Fibroblast of peridontal ligament (primary cell): ENCODE measurements around the gene RIT1.

Experiments
- DNase-seq: peaks from one replicate; pipeline ENCODE4 v3.0.0-alpha.2; 2010; ENCODE audit errors: extremely low read depth

The RIT1 gene

DNA sequence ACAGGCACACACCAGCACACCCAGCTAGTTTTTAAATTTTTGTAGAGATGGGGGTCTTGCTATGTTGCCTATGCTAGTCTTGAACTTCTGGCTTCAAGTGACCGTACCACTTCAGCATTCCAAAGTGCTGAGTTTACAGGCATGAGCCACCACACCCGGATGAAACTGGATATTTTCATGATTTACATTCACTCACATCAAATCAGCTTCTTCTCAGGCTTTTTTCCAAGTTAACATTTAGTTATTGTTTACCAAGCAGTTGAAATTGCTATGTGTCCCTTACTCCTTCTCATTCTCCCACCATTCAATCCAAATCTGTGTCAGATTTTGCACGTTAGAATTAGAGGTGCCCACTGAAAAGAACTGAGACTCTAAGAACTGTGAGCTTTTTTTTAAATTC lies 18.4 kb downstream of the RIT1 start:
- peak; percentile 89 for DNase-seq

DNA sequence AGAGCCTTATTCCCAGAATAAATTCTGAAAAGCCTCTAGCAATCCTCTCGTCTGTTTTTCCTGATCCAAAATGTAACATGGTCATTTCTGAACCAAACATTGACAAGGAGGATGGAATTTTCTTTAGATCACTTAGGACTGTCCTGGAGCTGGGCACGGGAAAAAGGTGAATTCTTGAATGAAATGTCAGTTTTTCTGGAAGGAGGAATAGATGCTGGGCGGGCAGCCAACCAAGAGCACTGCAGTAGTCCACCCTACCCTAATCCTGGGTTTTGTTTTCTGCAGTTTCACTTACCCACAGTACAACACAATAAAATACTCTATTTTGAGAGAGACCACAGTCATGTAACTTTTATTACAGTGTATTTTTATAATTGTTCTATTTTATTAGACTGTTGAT lies 20.9 kb downstream of the RIT1 start:
- DNase-seq: no peak

DNA sequence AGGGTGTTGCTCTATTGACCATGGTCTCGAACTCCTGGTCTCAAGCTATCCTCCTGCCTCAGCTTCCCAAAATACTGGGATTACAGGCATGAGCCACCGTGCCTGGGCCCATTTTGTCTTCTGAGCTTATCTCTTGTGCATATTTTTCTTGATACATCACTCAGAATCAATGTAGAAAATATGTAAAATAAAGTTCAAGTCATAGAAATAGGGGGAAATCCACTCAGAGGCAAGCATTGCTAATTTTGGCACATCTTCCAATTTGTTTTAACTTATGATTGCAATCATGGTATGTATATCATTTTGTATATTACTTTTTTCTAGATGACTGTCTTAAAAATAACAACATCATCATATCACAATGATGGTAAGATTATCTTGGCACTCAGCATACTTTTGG lies 21.6 kb downstream of the RIT1 start:
- peak; percentile 58 for DNase-seq

DNA sequence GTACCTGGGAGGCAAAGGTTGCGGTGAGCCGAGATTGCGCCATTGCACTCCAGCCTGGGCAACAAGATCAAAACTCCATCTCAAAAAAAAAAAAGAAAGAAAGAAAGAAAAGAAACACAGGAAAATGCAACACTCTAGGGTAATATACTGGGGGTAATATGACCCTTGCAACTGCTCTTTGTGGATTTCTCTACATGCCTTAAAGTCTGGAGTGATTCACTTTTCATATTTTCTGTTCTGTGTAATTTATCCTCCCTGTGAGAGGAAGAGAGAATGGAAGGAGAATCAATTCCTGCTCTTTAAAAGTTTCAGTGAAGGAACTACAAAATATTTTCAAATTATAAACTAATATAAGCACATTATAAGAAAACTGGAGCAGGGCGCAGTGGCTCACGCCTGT lies 22.7 kb downstream of the RIT1 start:
- DNase-seq: peak; percentile 77

DNA sequence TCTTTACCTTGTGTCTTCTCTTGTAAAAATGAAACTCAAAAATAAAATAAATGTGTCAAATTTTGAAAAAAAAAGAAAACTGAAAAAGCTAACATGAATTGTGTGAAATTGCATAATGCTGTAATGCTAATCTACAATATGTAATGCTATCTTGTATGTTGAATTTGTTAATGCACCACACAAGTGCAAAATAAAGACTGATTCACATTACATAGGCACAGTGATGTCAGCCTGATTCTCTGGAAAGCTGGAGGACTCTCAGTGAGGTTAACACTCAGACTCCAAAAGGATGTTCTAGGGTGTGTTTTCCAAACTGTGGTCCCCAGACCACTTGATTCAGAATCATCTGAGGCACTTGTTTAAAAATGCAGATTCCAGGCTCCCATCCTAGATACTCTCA lies 26.2 kb downstream of the RIT1 start:
- no peak for DNase-seq

GRCh38 chr1:155884031-155884960 lies 26.9 kb downstream of the RIT1 start:
- DNase-seq: no peak

GRCh38 chr1:155882766-155883165 lies 28.4 kb downstream of the RIT1 start:
- DNase-seq: no peak

GRCh38 chr1:155882235-155882634 lies 28.9 kb downstream of the RIT1 start:
- DNase-seq: no peak

DNA sequence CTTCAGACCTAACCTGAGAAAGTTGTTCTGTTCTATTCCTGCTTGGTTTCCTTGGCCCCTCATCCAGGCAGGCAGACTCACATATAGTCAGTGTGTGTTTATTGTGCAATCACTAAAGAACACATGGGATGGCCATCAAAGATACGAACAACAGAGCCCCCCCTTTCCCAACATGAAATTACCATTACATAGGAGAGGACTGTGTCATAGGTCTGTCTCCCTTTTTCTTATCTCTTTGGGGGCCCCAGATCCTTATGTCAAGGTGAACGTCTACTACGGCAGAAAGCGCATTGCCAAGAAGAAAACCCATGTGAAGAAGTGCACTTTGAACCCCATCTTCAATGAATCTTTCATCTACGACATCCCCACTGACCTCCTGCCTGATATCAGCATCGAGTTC lies 30.2 kb downstream of the RIT1 start:
- no peak for DNase-seq

GRCh38 chr1:155880251-155880650 lies 30.9 kb downstream of the RIT1 start:
- no peak for DNase-seq

DNA sequence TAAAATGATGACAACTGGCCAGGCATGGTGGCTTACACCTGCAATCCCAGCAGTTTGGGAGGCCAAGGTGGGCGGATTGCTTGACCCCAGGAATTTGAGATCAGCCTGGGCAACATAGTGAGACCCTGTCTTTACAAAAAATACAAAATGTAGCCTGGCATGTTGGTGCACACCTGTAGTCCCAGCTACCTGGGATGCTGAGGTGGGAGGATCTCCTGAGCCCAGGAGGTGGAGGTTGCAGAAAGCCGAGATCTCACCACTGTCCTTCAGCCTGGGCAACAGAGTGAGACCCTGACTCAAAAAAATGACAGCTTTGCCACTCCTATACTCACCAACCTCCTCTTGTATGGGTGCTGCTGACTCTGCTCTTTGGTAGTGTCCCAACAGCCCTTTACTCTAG lies 33.2 kb downstream of the RIT1 start:
- no peak for DNase-seq

GRCh38 chr1:155873860-155874259 lies 37.3 kb downstream of the RIT1 start:
- DNase-seq: peak; percentile 76

- DNase-seq: no peak
These were observed 38.6 kb downstream of the RIT1 start for GRCh38 chr1:155872527-155872926.

GRCh38 chr1:155871390-155871789 lies 39.8 kb downstream of the RIT1 start:
- DNase-seq: peak; percentile 58

DNA sequence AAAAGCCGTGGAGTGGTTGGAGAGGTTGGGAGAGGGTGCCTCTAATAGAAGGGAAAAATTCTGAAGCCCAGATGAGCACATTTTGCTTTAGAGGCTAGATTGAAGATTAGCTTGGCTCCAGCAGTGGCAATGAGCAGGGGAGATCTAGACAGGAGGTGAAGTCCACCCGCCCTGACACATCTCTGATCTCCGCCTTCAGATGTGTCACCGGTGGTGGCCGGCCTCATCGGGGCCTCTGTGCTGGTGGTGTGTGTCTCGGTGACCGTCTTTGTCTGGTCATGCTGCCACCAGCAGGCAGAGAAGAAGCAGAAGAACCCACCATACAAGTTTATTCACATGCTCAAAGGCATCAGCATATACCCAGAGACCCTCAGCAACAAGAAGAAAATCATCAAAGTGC lies 43.4 kb downstream of the RIT1 start:
- DNase-seq: no peak

DNA sequence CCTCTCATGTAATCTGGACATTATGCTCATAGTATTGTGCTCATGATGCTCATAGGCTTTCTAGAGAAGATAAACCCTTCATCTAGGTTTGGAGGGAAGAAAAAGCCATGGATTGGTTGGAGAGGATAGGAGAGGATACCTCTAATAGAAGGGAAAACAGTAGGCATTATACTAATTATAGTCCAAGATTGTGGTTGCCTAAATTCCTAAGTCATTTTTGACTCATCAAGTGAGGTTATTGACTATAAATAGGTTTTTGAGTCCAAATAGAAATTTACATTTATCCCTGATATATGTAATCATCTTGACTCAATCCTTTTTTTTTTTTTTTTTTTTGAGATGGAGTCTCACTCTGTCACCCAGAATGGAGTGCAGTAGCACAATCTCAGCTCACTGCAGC lies 46.8 kb downstream of the RIT1 start:
- DNase-seq: peak; percentile 41

- no peak for DNase-seq
These were observed 49.3 kb downstream of the RIT1 start for GRCh38 chr1:155861896-155862295.

- DNase-seq: peak; percentile 34
These were observed 50.1 kb downstream of the RIT1 start for GRCh38 chr1:155860970-155861510.

DNA sequence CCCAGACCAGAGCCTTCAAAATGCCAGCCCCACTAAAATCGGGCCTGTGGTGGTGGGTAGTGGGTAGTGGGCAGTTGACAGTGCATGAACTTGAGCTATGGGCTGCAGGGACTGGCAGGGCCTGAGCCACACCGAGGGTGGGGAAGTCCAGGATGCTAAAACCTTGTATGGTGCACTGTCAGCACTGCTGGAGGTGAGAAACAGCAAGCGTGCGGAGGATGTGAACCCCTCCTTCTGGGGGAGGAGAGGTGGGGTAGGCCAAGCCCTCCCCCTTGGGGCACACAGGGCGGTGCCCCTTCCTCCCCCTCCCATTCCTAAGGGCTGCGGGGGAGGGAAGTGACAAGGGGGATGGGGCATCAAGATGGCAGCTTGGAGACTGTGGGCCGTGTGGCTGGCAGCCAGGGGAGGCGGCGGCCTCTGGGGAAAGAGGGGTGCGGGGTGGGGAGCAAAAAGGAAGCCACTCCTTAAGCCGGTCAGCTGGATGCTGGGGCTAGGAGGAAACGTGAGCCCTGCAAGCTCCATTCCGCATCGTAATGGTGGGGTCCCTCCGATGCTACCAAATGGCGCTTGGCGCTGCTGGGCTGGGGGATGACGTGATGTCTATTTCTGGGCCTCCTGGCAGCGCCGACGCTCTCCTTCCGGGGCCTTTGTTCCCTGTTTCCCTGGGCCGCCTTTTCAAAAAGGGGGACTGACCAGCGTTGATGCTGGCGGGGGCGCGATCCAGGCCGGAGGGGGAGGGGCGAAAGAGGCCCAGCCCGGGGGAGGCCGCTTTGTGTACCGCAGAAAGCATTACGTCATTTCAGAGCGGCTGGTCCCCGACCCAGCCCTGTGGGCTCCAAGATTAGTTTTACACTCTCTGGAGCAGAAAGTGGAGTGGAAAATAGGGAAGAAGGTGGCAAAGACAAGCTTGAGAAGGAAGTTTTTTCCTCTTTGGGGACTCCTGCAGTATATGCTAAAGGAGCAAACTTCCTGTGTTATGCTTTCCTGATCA lies 51.0 kb downstream of the RIT1 start:
- peak; percentile 82 for DNase-seq

DNA sequence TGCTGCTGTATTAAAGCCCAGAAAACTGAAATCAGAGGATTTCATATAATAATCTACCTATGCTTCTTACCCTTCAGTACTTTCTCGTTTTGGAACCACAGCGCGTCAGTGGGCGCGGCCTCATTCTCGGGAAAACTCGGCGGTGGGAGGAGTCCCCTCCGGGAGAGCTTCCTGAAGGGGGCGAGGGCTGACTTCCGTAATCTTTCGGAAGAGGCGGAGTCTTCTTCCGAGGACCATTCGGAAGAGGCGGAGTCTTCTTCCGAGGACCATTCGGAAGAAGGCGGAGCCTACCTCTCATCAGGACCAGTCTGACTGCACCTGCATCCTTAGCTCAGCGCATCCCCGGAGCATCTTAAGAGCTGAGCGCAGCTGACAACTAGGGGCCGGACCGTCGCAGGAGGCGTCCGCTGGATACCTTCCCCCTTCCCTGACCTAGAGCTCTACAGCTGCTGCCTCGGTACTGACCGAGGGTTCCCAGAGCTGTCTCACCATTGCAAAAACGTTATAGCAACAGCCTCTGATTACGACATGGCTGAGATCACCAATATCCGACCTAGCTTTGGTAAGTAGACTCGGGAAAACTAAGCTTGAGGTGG lies 51.8 kb downstream of the RIT1 start, which contains the start of gene SYT11:
Gene SYT11, plus strand, starts transcription at position 334 of the 596 bp plus-strand sequence. Its CDS starts 195 bp downstream, at position 529.
- peak; percentile 96 for DNase-seq

DNA sequence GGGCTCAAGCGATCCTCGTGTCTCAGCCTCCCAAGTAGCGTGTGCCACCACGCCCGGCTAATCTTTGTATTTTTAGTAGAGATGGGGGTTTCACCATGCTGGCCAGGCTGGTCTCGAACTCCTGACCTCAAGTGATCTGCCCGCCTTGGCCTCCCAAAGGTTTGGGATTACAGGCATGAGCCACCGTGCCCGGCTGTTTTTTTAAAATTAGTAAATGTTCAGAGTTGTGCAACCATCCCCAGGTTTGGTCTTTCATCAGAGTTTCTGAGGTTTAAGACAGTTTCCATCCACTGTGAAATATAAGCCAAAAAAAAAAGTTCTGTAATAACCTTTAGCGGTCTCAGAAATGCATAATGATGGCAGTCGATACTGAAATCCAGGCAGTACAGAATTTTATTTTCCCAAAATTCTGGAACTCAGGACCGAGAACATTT lies 52.3 kb downstream of the RIT1 start:
- DNase-seq: peak; percentile 83
